Measurements from ENCODE around the gene PDE3B.
A peak's percentile ranks its signal among the peaks of the same experiment; 100 is the strongest.
"Not testable (repeated sequence)": the region's sequence is repeated elsewhere in the genome, so short reads cannot be mapped to it uniquely, and the experiment has no call there.

The PDE3B gene

GRCh38 chr11:14641801-14642200, 1.8 kb upstream of the PDE3B start:
- DNase-seq (ENCODE audit: low read depth) = no peak

GRCh38 chr11:14642453-14642852, 1.2 kb upstream of the PDE3B start:
- DNase-seq (ENCODE audit: low read depth) = no peak

DNA sequence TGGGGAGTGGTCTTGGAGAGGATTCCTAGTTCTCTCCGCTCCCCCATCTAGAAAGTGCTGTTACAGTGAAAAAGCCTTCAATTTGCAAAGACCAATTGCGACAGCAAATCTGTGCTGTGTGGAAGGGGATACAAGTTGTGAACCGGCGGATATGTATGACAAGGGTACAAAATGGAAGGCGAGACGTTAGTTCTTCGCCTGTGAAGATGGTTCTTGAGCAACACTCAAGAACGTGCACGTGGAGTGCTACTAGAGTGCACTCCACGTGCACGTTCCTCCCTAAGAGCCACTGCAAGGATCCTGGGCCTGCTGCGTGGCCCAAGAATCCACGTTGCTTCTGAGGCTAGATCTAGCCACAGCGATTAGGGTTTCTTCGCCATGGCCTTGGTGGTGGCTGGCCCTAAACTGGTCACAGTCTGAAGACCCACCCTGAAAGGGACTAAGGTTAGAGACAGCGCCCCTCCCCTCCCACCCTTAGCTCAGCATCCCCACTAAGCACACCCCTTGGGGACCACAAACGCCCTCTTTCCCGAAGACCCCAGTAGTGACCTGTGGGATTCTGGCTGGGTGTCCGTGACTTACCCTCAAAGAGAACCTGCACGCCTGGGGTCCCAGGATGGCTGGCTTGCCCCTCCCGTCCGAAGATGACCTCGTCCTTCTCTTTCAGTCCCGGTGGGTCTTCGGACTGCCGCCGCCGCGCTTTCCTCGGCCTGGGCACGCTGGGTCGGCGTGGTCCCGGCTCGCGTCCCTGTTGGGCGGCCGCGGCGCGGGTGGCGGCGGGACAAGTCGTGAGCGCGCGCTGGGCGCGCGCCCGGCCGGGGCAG, 519 bp upstream of the PDE3B start:
- DNase-seq (ENCODE audit: low read depth) = no peak

GRCh38 chr11:14644226-14645014, 816 bp downstream of the PDE3B start:
- DNase-seq (ENCODE audit: low read depth) = peak; percentile 30

DNA sequence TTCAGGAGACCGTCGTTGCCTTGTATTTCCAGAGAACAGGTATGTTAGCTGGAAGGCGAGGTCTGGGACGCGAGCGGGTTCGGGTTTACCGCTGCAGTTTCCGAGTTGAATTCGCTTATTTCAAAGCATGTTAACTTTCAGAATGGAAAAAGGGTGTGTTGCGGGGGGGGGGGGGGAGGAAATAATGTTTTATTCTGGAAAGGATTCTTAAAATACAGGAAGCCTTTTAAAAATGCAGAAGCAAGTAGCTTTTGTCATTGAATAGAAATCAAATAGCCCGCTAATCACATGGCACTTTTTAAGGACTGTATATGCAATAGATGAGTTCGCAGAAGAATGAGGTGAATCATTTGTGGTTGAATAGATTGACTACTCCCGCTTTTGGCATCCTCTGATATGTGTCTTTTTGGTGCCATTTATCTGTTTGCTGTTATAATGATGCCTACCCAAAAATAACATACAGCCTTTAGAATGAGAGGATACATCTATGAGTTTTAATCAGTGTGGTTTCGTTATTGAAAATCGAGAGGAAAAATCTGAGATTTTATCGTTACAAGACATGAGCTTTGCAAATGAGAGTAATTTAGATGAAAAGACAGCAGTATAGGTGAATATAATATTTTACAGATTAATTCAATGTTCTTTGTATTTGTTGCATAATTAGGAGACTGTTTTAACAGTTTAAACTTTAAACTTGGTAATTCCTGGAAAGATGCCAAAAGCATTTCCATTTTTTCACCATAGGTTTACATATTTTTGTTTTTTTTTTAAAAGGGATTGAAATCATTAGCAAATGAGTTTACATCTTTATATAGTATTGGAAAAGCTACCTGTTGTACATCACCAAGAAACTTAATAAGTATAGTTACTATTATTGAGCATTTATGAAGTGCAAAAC, 1.7 kb downstream of the PDE3B start:
- DNase-seq (ENCODE audit: low read depth) = peak; percentile 36

GRCh38 chr11:14645985-14646900, 2.6 kb downstream of the PDE3B start:
- DNase-seq (ENCODE audit: low read depth) = no peak

DNA sequence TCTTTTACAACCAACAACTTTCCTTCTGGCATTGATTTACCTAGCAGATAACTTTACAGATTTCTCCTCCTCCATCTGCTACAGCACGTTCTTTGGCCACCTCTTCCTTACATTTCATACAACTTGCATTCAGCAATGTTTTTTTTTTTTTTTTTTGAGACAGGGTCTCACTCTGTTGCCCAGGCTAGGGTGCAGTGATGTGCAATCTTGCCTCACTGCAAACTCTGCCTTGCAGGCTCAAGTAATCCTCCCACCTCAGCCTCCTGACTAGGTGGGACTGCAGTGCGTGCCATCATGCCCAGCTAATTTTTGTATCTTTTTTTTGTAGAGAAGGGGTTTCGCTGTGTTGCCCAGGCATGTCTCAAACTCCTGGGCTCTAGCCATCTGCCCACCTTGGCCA, 6.5 kb downstream of the PDE3B start:
- DNase-seq (ENCODE audit: low read depth) = no peak

- DNase-seq (ENCODE audit: low read depth) = no peak
These were observed 9.5 kb downstream of the PDE3B start for GRCh38 chr11:14653090-14653489.

DNA sequence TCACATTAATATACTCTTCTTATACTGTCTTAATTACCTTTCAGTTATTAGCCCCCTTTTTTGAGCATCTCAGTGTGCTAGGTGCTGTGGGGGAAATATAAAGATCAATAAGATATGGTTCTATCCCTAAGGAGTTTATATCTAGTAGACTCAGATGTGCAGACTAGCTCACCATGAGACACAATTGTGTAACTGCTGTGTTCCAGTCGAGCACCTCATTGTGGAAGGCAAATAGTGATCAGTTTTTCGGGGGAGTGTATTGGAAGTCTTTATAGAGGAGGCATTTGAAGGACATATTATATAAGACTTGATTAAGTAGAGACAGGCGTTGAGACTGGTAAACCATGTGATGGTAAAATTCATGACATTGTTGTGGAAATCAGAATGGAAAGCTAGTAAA, 11.8 kb downstream of the PDE3B start:
- DNase-seq (ENCODE audit: low read depth) = no peak

DNA sequence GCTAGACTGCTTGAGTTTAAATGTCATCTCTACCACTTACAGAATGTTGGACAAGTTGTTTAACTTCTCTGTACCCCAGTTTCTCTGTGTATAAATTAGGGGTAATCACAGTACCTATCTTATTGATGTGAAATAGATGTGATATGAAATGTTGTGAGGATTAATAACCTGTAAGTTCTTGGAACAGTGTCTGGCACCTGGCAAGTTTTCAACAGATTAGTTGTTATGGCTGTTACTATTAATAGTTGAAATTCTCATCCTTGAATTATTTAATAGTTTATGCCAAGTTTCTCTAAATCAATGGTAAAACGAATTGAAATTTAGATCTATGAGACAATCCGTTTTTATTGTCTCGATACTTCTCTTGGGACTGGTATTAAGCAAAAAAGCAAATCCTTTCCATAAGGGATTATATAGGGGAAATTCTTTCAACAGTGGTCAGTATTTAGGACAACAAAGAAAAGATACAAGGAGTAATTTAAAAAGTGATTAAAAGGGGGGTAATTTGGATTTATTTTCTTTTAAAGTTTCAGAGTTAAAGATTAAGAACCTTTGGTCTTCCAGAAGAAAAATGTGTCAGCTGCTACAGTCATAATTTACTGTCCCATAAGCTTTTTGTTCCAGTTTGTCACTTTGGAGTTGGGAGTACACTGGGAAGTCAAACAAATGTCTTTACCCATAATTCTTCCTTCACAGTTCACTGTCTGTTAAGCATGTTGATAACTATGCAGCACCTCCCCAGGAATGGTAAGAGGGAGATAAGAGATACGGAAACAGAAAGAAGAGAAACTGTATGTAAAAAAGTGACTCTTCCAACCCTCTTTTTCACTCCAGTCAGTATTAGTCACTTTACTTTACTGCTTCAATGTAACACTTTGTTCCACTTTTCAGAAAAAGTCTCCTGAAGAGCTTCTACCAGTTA, 13.2 kb downstream of the PDE3B start:
- DNase-seq (ENCODE audit: low read depth) = no peak

- DNase-seq (ENCODE audit: low read depth) = no peak
These were observed 14.2 kb downstream of the PDE3B start for GRCh38 chr11:14657841-14658240.

- DNase-seq (ENCODE audit: low read depth) = not testable (repeated sequence)
These were observed 21.3 kb downstream of the PDE3B start for GRCh38 chr11:14664926-14665325.

GRCh38 chr11:14667329-14667728, 23.7 kb downstream of the PDE3B start:
- not testable (repeated sequence) for DNase-seq (ENCODE audit: low read depth)

- DNase-seq (ENCODE audit: low read depth) = no peak
These were observed 25.2 kb downstream of the PDE3B start for GRCh38 chr11:14668731-14669301.

- DNase-seq (ENCODE audit: low read depth) = no peak
These were observed 25.9 kb downstream of the PDE3B start for GRCh38 chr11:14669499-14669898.

- no peak for DNase-seq (ENCODE audit: low read depth)
These were observed 26.4 kb downstream of the PDE3B start for GRCh38 chr11:14669958-14670357.

GRCh38 chr11:14672635-14673034, 29.0 kb downstream of the PDE3B start:
- peak; percentile 21 for DNase-seq (ENCODE audit: low read depth)

- no peak for DNase-seq (ENCODE audit: low read depth)
These were observed 29.8 kb downstream of the PDE3B start for GRCh38 chr11:14673421-14673820.

DNA sequence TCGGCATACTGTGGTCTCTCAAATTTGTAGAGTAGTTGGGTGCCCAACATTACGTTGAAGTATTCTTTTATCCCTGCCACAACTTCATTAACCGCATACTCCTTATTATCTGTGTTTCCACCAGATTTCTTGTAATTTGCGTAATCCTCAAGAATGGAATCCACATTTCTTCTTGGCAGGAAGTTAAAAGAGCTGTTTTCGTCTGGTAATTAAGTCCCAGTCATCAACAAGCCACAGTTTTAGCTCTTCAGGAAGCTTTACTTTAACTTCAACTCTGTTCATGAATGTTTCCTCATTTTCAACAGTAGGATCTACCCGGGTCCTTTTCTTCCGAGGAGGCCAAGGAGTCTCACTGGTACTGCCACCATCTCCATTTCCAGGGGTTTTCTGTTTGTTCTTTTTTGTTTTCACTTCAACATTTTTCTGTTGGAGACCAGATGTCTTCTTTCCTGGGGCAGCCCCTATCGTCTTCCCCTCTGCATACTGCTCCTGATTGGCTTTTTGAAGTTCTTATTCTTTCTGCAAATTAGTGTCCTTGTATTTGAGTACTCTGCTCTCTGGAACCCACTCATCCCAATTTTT, 30.3 kb downstream of the PDE3B start:
- DNase-seq (ENCODE audit: low read depth) = peak; percentile 35

Data from EH (cell line).